AG10803 (cell line): Measurements from ENCODE around the gene ATAD3B.
"Not testable (repeated sequence)": the region's sequence is repeated elsewhere in the genome, so short reads cannot be mapped to it uniquely, and the experiment has no call there.

ENCODE experiments used
- DNase-seq: peaks from one replicate; pipeline ENCODE4 v3.0.0; 2010; ENCODE audit warnings: low read depth
- H3K4me3 ChIP-seq: 2 replicates; pipeline ENCODE4 v1.5.1; 2011; ENCODE audit warnings: mild to moderate bottlenecking, low read length, control low read depth
- TF ChIP-seq, protein P1 (sequence below): conservative IDR thresholded peaks from 2 replicates; pipeline ENCODE4 v1.5.1; 2011; ENCODE audit warnings: mild to moderate bottlenecking, low read length, control low read depth, inconsistent platforms

ATAD3B gene

DNA sequence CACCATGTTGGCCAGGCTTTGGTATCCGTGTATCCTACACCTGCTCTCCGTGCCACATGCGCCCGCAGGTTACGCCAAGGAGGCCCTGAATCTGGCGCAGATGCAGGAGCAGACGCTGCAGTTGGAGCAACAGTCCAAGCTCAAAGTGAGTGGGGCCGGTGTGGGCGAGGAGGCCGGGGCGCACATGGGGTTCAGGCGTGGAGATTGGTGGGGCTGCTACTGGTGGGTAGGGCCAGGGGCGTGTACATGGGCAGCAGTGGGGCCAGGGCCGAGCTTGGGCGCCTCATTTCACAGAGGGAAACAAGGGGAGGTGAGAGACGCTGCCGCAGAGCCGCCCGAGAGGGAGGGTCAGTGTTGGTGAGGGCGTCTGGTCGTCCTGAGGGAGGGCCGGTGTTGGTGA lies 5.6 kb downstream of the ATAD3B start:
- TF ChIP-seq, protein P1, sequence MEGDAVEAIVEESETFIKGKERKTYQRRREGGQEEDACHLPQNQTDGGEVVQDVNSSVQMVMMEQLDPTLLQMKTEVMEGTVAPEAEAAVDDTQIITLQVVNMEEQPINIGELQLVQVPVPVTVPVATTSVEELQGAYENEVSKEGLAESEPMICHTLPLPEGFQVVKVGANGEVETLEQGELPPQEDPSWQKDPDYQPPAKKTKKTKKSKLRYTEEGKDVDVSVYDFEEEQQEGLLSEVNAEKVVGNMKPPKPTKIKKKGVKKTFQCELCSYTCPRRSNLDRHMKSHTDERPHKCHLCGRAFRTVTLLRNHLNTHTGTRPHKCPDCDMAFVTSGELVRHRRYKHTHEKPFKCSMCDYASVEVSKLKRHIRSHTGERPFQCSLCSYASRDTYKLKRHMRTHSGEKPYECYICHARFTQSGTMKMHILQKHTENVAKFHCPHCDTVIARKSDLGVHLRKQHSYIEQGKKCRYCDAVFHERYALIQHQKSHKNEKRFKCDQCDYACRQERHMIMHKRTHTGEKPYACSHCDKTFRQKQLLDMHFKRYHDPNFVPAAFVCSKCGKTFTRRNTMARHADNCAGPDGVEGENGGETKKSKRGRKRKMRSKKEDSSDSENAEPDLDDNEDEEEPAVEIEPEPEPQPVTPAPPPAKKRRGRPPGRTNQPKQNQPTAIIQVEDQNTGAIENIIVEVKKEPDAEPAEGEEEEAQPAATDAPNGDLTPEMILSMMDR: no peak
- no peak overlapping the region for H3K4me3 ChIP-seq
- DNase-seq: no peak

DNA sequence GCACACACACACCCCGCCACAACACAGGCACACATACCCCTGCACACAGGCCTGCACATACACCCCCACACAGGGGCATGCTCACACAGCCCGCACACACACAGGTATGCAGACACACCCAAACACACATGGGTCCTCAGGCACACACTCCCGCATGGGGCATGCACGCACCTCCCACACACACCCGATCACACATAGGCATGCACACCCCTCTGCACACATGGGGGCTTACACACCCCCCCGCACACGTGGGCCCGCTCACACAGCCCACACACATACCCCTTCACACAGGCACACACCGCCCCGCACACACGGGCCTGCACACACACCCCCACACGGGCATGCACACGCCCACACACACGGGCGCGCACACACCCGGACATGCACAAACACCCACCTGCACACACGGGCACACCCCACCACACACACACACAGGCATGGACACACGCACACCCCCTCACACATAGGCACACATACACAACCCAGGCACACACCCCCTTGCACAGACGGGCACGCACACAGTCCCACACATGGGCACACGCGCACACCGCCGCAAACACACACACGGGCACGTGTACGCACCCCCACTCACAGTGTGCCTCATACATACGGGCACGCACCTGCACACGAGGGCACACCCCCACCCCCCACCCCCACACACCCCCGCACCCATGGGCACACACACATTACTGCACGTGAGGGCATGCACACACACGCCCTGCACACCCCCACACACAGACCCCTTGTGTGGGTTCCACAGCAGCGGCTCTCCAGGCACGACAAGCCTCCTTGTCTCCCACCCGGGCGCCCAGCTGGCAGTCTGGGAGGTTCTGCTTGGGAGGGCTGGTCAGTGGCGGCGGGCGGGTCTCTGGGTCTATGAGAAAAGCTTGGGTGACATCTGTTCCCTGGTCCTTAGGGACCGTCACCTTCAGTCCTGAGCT lies 8.3 kb downstream of the ATAD3B start:
- no peak for DNase-seq
- no peak overlapping the region for H3K4me3 ChIP-seq
- TF ChIP-seq, protein P1: no peak

DNA sequence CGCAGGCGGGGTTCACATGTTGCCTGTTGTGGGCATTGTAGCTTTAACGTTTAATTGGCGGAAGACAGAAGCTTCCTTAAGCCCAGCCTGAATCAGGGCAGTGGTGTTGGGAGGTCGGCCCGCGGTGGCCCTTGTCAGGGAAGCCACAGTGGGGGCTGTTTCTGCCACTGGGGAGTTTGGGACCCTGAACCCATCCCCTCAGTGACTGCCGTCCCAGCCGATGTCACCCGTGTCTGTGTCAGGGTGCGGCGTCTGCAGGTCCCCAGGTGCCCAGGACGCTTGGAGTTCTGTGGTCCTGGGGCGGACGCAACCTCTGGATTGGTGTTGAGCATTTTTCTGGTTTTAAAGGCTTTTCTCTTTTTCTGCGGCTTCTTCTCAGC lies 8.9 kb downstream of the ATAD3B start:
- DNase-seq, H3K4me3 ChIP-seq: not testable (repeated sequence)

DNA sequence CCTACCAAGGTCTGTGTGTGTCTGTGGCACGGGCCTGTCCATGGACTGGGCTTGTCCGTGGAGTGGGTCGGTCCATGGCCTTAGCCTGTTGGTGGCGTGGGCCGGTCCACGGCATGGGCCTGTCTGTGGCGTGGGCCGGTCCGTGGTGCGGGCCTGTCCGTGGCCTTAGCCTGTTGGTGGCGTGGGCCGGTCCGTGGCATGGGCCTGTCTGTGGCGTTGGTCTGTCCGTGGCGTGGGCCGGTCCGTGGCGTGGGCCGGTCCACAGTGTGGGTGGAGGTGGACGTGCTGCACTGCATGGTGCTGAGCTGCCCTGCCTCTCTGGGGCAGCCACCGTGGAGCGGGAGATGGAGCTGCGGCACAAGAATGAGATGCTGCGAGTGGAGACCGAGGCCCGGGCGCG lies 10.2 kb downstream of the ATAD3B start:
- not testable (repeated sequence) for H3K4me3 ChIP-seq, DNase-seq

DNA sequence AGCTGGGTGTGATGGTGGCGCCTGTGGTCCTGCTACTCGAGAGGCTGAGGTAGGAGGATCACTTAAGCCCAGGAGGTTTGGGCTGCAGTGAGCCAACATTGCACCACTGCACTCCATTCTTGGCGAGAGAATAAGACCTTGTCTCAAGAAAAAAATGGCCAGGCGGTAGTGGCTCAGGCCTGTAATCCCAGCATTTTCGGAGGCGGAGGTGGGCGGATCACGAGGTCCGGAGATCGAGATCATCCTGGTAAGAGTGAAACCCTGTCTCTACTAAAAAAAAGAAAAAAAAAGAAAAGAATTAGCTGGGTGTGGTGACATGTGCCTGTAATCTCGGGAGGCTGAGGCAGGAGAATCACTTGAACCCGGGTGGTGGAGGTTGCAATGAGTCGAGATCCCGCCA lies 11.3 kb downstream of the ATAD3B start:
- DNase-seq: no peak
- TF ChIP-seq, protein P1: no peak
- no peak overlapping the region for H3K4me3 ChIP-seq

DNA sequence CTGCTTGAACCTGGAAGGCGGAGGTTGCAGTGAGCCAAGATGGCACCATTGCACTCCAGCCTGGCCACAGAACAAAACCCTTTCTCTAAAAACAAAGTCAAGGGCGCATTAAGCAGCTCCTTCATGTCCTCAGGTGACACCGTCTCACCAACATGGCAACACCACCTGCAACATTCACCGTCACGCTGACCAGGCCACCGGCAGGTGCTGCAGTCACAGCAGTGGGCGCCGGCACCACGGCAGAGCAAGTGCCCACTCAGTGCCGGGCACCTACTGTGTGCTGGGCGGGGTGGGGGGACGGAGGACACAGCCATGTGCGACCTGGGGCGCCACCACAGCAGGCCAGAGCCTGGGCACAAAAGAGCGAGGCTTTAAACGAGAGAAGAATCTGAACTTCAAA lies 12.1 kb downstream of the ATAD3B start:
- no peak for DNase-seq
- no peak overlapping the region for H3K4me3 ChIP-seq
- TF ChIP-seq, protein P1: no peak

DNA sequence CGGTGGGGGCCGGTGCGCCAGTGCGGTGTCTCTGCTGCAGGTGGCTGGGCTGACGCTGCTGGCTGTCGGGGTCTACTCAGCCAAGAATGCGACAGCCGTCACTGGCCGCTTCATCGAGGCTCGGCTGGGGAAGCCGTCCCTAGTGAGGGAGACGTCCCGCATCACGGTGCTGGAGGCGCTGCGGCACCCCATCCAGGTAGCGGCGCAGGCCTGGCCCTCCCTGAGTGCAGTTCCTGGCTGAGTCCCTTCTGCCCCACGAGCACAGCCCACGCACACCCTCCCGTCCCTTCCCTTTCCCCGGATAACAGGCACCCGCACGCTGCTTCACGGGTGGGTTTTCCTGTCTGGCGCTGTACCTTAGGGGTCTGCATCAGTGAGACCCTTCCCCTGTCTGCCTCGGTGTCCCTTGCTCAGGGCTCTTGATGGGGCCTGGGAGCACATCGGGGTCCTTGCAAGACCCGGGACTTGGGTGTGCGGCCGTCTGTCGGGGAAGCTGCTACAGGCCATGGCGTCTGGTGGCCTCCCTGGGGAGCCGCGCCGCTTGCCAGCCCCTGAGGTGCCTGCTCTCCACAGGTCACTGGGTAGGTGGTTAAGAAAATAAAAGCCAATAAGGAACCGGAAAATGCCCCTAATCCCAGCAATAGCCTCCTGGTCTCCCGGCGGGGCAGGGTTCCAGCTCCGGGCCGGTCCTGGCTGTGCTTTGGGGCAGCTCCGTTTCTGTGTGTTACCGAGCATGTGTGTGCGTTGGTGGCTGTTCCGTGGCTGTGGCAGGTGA lies 13.6 kb downstream of the ATAD3B start:
- DNase-seq, H3K4me3 ChIP-seq: not testable (repeated sequence)

DNA sequence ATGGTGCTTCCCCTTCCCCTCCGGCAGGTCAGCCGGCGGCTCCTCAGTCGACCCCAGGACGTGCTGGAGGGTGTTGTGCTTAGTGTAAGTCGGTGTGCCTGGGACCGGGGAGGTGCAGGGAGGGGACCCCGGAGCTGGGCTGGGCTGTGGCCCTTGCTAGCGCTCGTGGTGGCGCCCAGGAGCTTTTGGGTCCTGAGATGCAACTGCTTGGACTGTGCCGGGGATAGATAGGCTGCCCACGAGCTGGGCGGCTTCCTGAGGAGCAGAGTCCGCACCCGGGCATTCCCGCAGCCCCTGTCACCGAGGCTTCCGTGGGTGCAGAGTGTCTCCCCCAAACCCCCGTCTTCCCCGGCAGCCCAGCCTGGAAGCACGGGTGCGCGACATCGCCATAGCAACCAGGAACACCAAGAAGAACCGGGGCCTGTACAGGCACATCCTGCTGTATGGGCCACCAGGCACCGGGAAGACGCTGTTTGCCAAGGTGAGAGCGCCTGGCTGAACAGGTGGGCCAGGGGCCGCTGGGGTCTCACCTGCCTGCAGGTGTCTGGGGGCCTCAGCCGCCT lies 14.3 kb downstream of the ATAD3B start:
- not testable (repeated sequence) for DNase-seq, H3K4me3 ChIP-seq

DNA sequence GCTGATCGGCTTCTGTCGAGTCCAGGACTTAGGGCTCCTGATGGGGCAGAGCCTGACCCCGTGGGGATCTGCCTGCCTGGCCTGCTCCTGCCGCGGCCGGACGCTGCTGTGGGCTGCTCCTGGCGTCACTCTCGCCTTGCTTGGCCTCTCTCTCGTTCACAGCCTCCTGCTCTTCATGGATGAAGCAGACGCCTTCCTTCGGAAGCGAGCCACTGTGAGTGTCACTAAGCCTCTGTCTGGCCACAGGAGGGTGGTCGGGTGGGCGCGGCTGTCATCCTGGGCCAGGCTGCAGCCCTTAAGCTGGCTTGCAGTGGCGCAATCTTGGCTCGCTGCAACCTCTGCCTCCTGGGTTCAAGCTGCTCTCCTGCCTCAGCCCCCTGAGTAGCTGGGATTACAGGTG lies 16.1 kb downstream of the ATAD3B start:
- DNase-seq: no peak
- H3K4me3 ChIP-seq: no peak overlapping the region
- TF ChIP-seq, protein P1: no peak
